GM19438 (cell line): ENCODE measurements around the gene SEMA3C.
"Not testable (repeated sequence)": the region's sequence is repeated elsewhere in the genome, so short reads cannot be mapped to it uniquely, and the experiment has no call there.

Source experiments
- ATAC-seq: cut with Tn5 transposase; IDR thresholded peaks from one replicate; pipeline ENCODE4 v1.9.1; 2021; ENCODE audit warnings: low read depth; ENCODE audit not compliant: unreplicated experiment

SEMA3C gene

GRCh38 chr7:80929619-80930018, 10.8 kb upstream of the SEMA3C start:
- ATAC-seq = no peak

GRCh38 chr7:80926955-80927354, 8.1 kb upstream of the SEMA3C start:
- not testable (repeated sequence) for ATAC-seq

- no peak for ATAC-seq
Measured at GRCh38 chr7:80924090-80924489, 5.2 kb upstream of the SEMA3C start.

- ATAC-seq = no peak
Measured at GRCh38 chr7:80923211-80923612, 4.4 kb upstream of the SEMA3C start.

- no peak for ATAC-seq
Measured at GRCh38 chr7:80922253-80923049, 3.6 kb upstream of the SEMA3C start.

GRCh38 chr7:80921130-80921529, 2.3 kb upstream of the SEMA3C start:
- no peak for ATAC-seq

- no peak for ATAC-seq
Measured at GRCh38 chr7:80918399-80918798, 452 bp downstream of the SEMA3C start.

- no peak for ATAC-seq
Measured at GRCh38 chr7:80916770-80917741, 1.8 kb downstream of the SEMA3C start.

GRCh38 chr7:80910228-80910627, 8.6 kb downstream of the SEMA3C start:
- ATAC-seq = no peak

- no peak for ATAC-seq
Measured at GRCh38 chr7:80908360-80908797, 10.5 kb downstream of the SEMA3C start.

- no peak for ATAC-seq
Measured at GRCh38 chr7:80907612-80908011, 11.2 kb downstream of the SEMA3C start.

- no peak for ATAC-seq
Measured at GRCh38 chr7:80907141-80907601, 11.7 kb downstream of the SEMA3C start.

- ATAC-seq = no peak
Measured at GRCh38 chr7:80905334-80905733, 13.5 kb downstream of the SEMA3C start.

- ATAC-seq = no peak
Measured at GRCh38 chr7:80902716-80903308, 16.0 kb downstream of the SEMA3C start.

- ATAC-seq = no peak
Measured at GRCh38 chr7:80902019-80902418, 16.8 kb downstream of the SEMA3C start.

- no peak for ATAC-seq
Measured at GRCh38 chr7:80900583-80901576, 18.0 kb downstream of the SEMA3C start.

- ATAC-seq = no peak
Measured at GRCh38 chr7:80896906-80897598, 21.8 kb downstream of the SEMA3C start.

GRCh38 chr7:80895056-80895455, 23.8 kb downstream of the SEMA3C start:
- ATAC-seq = no peak

- no peak for ATAC-seq
Measured at GRCh38 chr7:80891259-80891544, 27.6 kb downstream of the SEMA3C start.
